HepG2 (cell line): Measurements from ENCODE around the gene CD48. TPM values are rescaled to one million over a fixed set of nuclear protein-coding genes. Genes with fewer than 3 reads are reported as not detected.

Experiments
- ATAC-seq: fragments of 200-7000 bp; cut with Tn5 transposase; 3 replicates; pipeline ENCODE4 v1.9.1; 2020; ENCODE audit warnings: mild to moderate bottlenecking, moderate library complexity
- BruUV-seq: library from RNA; stranded (reverse); fragments of 400-500 nt; replicated peaks from 2 replicates; lab custom pipeline; 2021; lab: Mats Ljungman, UMichigan
- CTCF ChIA-PET: fragments of 300-600 bp; formaldehyde crosslinking; extraction: SDS; loops from one replicate; lab custom pipeline; 2021; ENCODE audit warnings: low total read pairs, inconsistent platforms, low intra/inter-chr PET ratio; lab: Yijun Ruan, JAX
- POLR2A ChIA-PET: fragments of 350-600 bp; sonication (Branson Sonifier 250); formaldehyde crosslinking; loops from one replicate; lab custom pipeline; 2020; ENCODE audit warnings: antibody characterized with exemption, inconsistent platforms; lab: Yijun Ruan, JAX
- DNase-seq: peaks from one replicate; pipeline ENCODE4 v3.0.0-alpha.2; 2015; ENCODE audit warnings: low spot score
- FAIRE-seq: peaks from 3 replicates; lab custom pipeline; 2011; peaks lifted over from hg19 to GRCh38; lab: Jason Lieb, UNC
- H2AFZ ChIP-seq: one replicate; pipeline ENCODE4 v1.6.1; 2011; ENCODE audit warnings: low read length, inconsistent platforms
- H3K27ac ChIP-seq: fragments of 300-600 bp; 3 replicates; pipeline ENCODE4 v1.8.0; 2011; ENCODE audit warnings: mixed run types, mild to moderate bottlenecking, mixed read lengths, low read length, inconsistent platforms; ENCODE audit not compliant: insufficient read depth; ENCODE audit errors: extremely low read length
- H3K27me3 ChIP-seq, 2 experiments: fragments of 200-600 bp in 1 of 2; 2 replicates in 1 of 2; 3 replicates in 1 of 2; pipeline versions ENCODE4 v1.6.0 to v1.8.0; 2011; ENCODE audit warnings: low read length in 2 of 2, mild to moderate bottlenecking in 2 of 2, moderate library complexity in 2 of 2, inconsistent platforms in 1 of 2; ENCODE audit not compliant: insufficient read depth in 2 of 2, control insufficient read depth in 1 of 2
- H3K36me3 ChIP-seq, 2 experiments: fragments of 200-600 bp in 1 of 2; replicated peaks in 1 of 2; 2 replicates in 1 of 2; 3 replicates in 1 of 2; pipeline versions ENCODE4 v1.5.1 to v1.8.0; 2011; ENCODE audit warnings: low read length in 2 of 2, inconsistent platforms in 1 of 2; ENCODE audit not compliant: insufficient read depth in 2 of 2, control insufficient read depth in 1 of 2
- H3K4me1 ChIP-seq: 2 replicates; pipeline ENCODE4 v1.5.1; 2012; ENCODE audit warnings: low read length, inconsistent platforms; ENCODE audit not compliant: insufficient read depth
- H3K4me2 ChIP-seq: 2 replicates; pipeline ENCODE4 v1.6.0; 2011; ENCODE audit warnings: low read depth, low read length, inconsistent platforms
- H3K4me3 ChIP-seq, 3 experiments: fragments of 200-600 bp in 1 of 3; sonication (generic), shearing (Covaris generic) in 1 of 3; replicated peaks in 1 of 3; 2 replicates each; pipeline ENCODE4 v1.5.1; 2011 to 2016; ENCODE audit warnings: low read length in 3 of 3, inconsistent platforms in 2 of 3, low read depth in 2 of 3, mild to moderate bottlenecking in 2 of 3, control low read depth in 1 of 3, mixed read lengths in 1 of 3; ENCODE audit not compliant: insufficient read depth in 1 of 3
- H3K79me2 ChIP-seq: one replicate; pipeline ENCODE4 v1.6.1; 2011; ENCODE audit warnings: low read length, inconsistent platforms; ENCODE audit not compliant: insufficient read depth
- H3K9ac ChIP-seq: 2 replicates; pipeline ENCODE4 v1.6.0; 2011; ENCODE audit warnings: mild to moderate bottlenecking, low read depth, low read length, inconsistent platforms; ENCODE audit not compliant: insufficient read depth
- H3K9me3 ChIP-seq: 2 replicates; pipeline ENCODE4 v1.5.1; 2012; ENCODE audit warnings: mild to moderate bottlenecking, low read length
- H4K20me1 ChIP-seq: 2 replicates; pipeline ENCODE4 v1.6.0; 2011; ENCODE audit warnings: inconsistent platforms, mild to moderate bottlenecking, low read length, moderate library complexity; ENCODE audit not compliant: insufficient read depth
- ELF3 ChIP-seq: IDR thresholded peaks from 2 replicates; pipeline ENCODE4 v1.6.1; 2016; ENCODE audit warnings: missing genetic modification reagents, missing compliant biosample characterization
- ELF4 ChIP-seq: sonication (generic); formaldehyde crosslinking; IDR thresholded peaks from 2 replicates; pipeline ENCODE4 v1.5.0; 2020; ENCODE audit warnings: missing genetic modification reagents, mild to moderate bottlenecking, moderate library complexity, borderline replicate concordance
- FOXO4 ChIP-seq: sonication (generic); formaldehyde crosslinking; conservative IDR thresholded peaks from 2 replicates; pipeline ENCODE4 v1.8.1; 2023; ENCODE audit warnings: missing genetic modification reagents
- GATAD2A ChIP-seq: IDR thresholded peaks from 2 replicates; pipeline ENCODE4 v1.6.1; 2016
- GZF1 ChIP-seq: sonication (generic); formaldehyde crosslinking; IDR thresholded peaks from 2 replicates; pipeline ENCODE4 v1.5.1; 2020; ENCODE audit warnings: mild to moderate bottlenecking, missing genetic modification reagents
- HMG20B ChIP-seq: conservative IDR thresholded peaks from 2 replicates; pipeline ENCODE4 v1.6.1; 2016; ENCODE audit warnings: missing genetic modification reagents, missing compliant biosample characterization
- MEF2D ChIP-seq: sonication (generic); formaldehyde crosslinking; IDR thresholded peaks from 2 replicates; pipeline ENCODE4 v1.5.1; 2020; ENCODE audit warnings: mild to moderate bottlenecking, missing genetic modification reagents
- RFXAP ChIP-seq: sonication (generic); formaldehyde crosslinking; IDR thresholded peaks from 2 replicates; pipeline ENCODE4 v1.4.0; 2020; ENCODE audit warnings: missing genetic modification reagents, borderline replicate concordance
- STAG1 ChIP-seq: sonication (generic); formaldehyde crosslinking; IDR thresholded peaks from 2 replicates; pipeline ENCODE4 v1.4.0; 2020; ENCODE audit warnings: missing genetic modification reagents
- U2AF1 ChIP-seq: fragments of 200-400 bp; formaldehyde crosslinking; optimal IDR thresholded peaks from 2 replicates; pipeline ENCODE3; 2017; ENCODE audit warnings: mild to moderate bottlenecking, low read depth, low read length
- ZNF598 ChIP-seq: sonication (generic); formaldehyde crosslinking; IDR thresholded peaks from 2 replicates; pipeline ENCODE4 v1.5.1; 2020; ENCODE audit warnings: mild to moderate bottlenecking, missing genetic modification reagents, borderline replicate concordance
- WGBS: methylation state at CpG from one replicate; pipeline ENCODE4 v1.1.6; 2017; ENCODE audit warnings: low lambda C conversion rate; 5-methylcytosine and 5-hydroxymethylcytosine counted together
- in situ Hi-C: cut with HindIII; loops from 2 replicates; pipeline ENCODE4 v1.10.0; 2017; ENCODE audit warnings: low pct_unique_long_range_greater_than_20kb; ENCODE audit not compliant: extremely low pct_ligation_motif_present
- intact Hi-C: fragments of 100-400 bp; cut with micrococcal nuclease; formaldehyde crosslinking; loops from one replicate; pipeline ENCODE4 v1.10.0; 2022; ENCODE audit not compliant: unreplicated experiment
- polyA plus RNA-seq, 8 experiments: library from polyadenylated mRNA; depleted of rRNA in 3 of 8; stranded (reverse) in 7 of 8; unstranded in 1 of 8; fragments of >200 nt; fragmentation: Illumina TruSeq in 4 of 8; extraction: Trizol in 4 of 8; gene quantifications; 2 replicates each; pipeline versions ENCODE4 v1.2.1 to v1.2.3, GENCODE V29; 2011 to 2016; ENCODE audit warnings: low read depth in 4 of 8, missing spikeins in 1 of 8, mixed read lengths in 1 of 8; ENCODE audit not compliant: insufficient read depth in 1 of 8
- total RNA-seq, 5 experiments: library from RNA; depleted of rRNA; stranded (reverse); fragments of >200 nt; fragmentation: Illumina TruSeq; extraction: Trizol; gene quantifications; 2 replicates each; pipeline ENCODE4 v1.2.3, GENCODE V29; 2016; ENCODE audit warnings: low read depth in 1 of 5
- TF ChIP-seq, protein P1 (sequence below): fragments of 450-650 bp; IDR thresholded peaks from 2 replicates; pipeline ENCODE4 v1.6.1; 2017
- TF ChIP-seq, protein P2 (sequence below): sonication (generic); formaldehyde crosslinking; IDR thresholded peaks from 2 replicates; pipeline ENCODE4 v1.5.0; 2020; ENCODE audit warnings: missing genetic modification reagents, mild to moderate bottlenecking, borderline replicate concordance

Gene CD48
- total and polyA plus RNA-seq, 2 of the 13 experiments (the other 11 are each of a cell fraction or from before 2014, with no cell fraction given): not detected

DNA sequence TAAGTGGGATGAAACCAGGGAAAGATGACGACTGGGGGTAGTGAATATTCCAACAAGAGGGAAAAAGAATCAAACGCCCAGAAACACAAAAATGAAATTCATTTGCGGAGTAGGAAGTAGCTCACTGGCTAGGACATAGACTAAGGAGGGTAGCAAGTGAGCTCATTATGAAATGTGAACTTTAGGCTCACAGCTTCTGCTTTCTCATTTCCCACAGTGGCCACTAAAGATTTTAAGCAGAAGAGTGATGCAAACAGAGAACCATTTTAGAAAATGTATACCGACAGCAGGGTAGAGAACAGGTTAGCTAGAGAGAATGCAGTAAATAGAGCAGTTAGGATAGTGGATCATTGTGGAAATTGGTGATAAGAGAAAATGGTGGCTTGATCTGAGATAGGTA lies 3.5 kb downstream of the CD48 start (continued):
- TF ChIP-seq GATAD2A (CRISPR knock-in tag): no peak

- no peak overlapping the region for H2AFZ ChIP-seq
- H3K79me2 ChIP-seq: no peaks in the 10 kb centered on the region
- no peak for ATAC-seq
- 18% methylated on average over 8 of the region's 8 CpGs for WGBS
- no peak for TF ChIP-seq ELF4 (CRISPR knock-in tag)
- no peak for TF ChIP-seq STAG1
- TF ChIP-seq MEF2D: no peak
- TF ChIP-seq HMG20B: no peak
- TF ChIP-seq, protein P1, sequence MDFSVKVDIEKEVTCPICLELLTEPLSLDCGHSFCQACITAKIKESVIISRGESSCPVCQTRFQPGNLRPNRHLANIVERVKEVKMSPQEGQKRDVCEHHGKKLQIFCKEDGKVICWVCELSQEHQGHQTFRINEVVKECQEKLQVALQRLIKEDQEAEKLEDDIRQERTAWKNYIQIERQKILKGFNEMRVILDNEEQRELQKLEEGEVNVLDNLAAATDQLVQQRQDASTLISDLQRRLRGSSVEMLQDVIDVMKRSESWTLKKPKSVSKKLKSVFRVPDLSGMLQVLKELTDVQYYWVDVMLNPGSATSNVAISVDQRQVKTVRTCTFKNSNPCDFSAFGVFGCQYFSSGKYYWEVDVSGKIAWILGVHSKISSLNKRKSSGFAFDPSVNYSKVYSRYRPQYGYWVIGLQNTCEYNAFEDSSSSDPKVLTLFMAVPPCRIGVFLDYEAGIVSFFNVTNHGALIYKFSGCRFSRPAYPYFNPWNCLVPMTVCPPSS: no peak
- no peak for TF ChIP-seq ZNF598 (CRISPR knock-in tag)
- TF ChIP-seq, protein P2, sequence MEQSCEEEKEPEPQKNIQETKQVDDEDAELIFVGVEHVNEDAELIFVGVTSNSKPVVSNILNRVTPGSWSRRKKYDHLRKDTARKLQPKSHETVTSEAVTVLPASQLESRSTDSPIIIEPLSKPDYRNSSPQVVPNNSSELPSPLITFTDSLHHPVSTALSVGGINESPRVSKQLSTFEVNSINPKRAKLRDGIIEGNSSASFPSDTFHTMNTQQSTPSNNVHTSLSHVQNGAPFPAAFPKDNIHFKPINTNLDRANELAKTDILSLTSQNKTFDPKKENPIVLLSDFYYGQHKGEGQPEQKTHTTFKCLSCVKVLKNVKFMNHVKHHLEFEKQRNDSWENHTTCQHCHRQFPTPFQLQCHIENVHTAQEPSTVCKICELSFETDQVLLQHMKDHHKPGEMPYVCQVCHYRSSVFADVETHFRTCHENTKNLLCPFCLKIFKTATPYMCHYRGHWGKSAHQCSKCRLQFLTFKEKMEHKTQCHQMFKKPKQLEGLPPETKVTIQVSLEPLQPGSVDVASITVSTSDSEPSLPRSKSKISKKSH (CRISPR knock-in tag): no peak
- no peak for TF ChIP-seq GZF1 (CRISPR knock-in tag)
- no peak for TF ChIP-seq RFXAP (CRISPR knock-in tag)
- TF ChIP-seq FOXO4: no peak
- TF ChIP-seq ELF3 (CRISPR knock-in tag): no peak
- no peak for TF ChIP-seq U2AF1
- H3K4me2 ChIP-seq: no peak overlapping the region
- no peaks in the 10 kb centered on the region; a peak in 1 of 5 replicates for H3K27me3 ChIP-seq
- in situ Hi-C loops: no loop called here
- no TSS peak for BruUV-seq
- H3K9ac ChIP-seq: no peak overlapping the region
- no peak overlapping the region for H3K27ac ChIP-seq
- H3K4me1 ChIP-seq: no peaks in the 10 kb centered on the region
- no peaks in the 10 kb centered on the region for H3K36me3 ChIP-seq
- ChIA-PET POLR2A (no interaction called here), CTCF (no interaction called here)
- H3K9me3 ChIP-seq: no peaks in the 10 kb centered on the region
- H4K20me1 ChIP-seq: no peaks in the 10 kb centered on the region
- intact Hi-C loops: no loop called here
- no peak for FAIRE-seq
- no peak for DNase-seq
- H3K4me3 ChIP-seq: no peak overlapping the region
Measured at GRCh38 chr1:160707236-160708064, 4.2 kb downstream of the CD48 start.
